ENCODE measurements around the gene CCM2. TPM values are rescaled to one million over a fixed set of nuclear protein-coding genes. Genes with fewer than 3 reads are reported as not detected.

CCM2 gene
- total and polyA plus RNA-seq, 4 donors = 21.7 to 57.6 (median 51.1) TPM

- Histone ChIP-seq H3K4me1 (ENCODE audit: control insufficient read depth in 5 of 5, insufficient read depth in 5 of 5, low read length in 5 of 5) (peaks cover 0 to 3% (median 0%) of the 10 kb centered on the region in 5 donors), H3K27me3 (ENCODE audit: control insufficient read depth in 3 of 3, insufficient read depth in 3 of 3, low read length in 2 of 3) (no peaks in the 10 kb centered on the region), H3K9me3 (ENCODE audit: control insufficient read depth in 4 of 4, insufficient read depth in 3 of 4, low read length in 3 of 4) (no peaks in the 10 kb centered on the region), H3K4me3 (no peak overlapping the region), H3K36me3 (ENCODE audit: control insufficient read depth in 4 of 4, insufficient read depth in 4 of 4, low read length in 4 of 4) (peaks cover 0 to 16% (median 12%) of the 10 kb centered on the region in 4 donors), H3K9ac (ENCODE audit: insufficient read depth in 1 of 2, low read length in 2 of 2) (no peak overlapping the region), H3K27ac (ENCODE audit: low read depth in 1 of 2, low read length in 1 of 2) (no peak overlapping the region)
- no peak for TF ChIP-seq CTCF (IDR thresholded peaks at IDR 0.05; ENCODE audit: control extremely low read depth, extremely low read depth)
- WGBS, 2 donors = 97 to 98% methylated on average over 3 of the region's 3 CpGs
- DNase-seq (no peak), ATAC-seq (ENCODE audit: insufficient read depth, low FRiP score) (no peak)
These were observed 60.3 kb downstream of the CCM2 start for GRCh38 chr7:45060295-45060694.

- Histone ChIP-seq H3K27ac (ENCODE audit: low read depth in 1 of 2, low read length in 1 of 2) (no peak overlapping the region), H3K9ac (ENCODE audit: insufficient read depth in 1 of 2, low read length in 2 of 2) (no peak overlapping the region), H3K4me3 (no peak overlapping the region), H3K27me3 (ENCODE audit: control insufficient read depth in 3 of 3, insufficient read depth in 3 of 3, low read length in 2 of 3) (no peaks in the 10 kb centered on the region), H3K9me3 (ENCODE audit: control insufficient read depth in 4 of 4, insufficient read depth in 3 of 4, low read length in 3 of 4) (no peaks in the 10 kb centered on the region), H3K36me3 (ENCODE audit: control insufficient read depth in 4 of 4, insufficient read depth in 4 of 4, low read length in 4 of 4) (peaks cover 0 to 23% (median 14%) of the 10 kb centered on the region in 4 donors), H3K4me1 (ENCODE audit: control insufficient read depth in 5 of 5, insufficient read depth in 5 of 5, low read length in 5 of 5) (peaks cover 0 to 3% (median 0%) of the 10 kb centered on the region in 5 donors)
- WGBS, 2 donors = 95% methylated on average over 2 of the region's 2 CpGs
- TF ChIP-seq CTCF (IDR thresholded peaks at IDR 0.05; ENCODE audit: control extremely low read depth, extremely low read depth) = no peak
- ATAC-seq (ENCODE audit: insufficient read depth, low FRiP score) (no peak), DNase-seq (no peak)
These were observed 61.4 kb downstream of the CCM2 start for GRCh38 chr7:45061352-45061751.

- H3K4me1 ChIP-seq (ENCODE audit: control insufficient read depth in 5 of 5, insufficient read depth in 5 of 5, low read length in 5 of 5) = peaks cover 0 to 3% (median 0%) of the 10 kb centered on the region in 5 donors
- H3K36me3 ChIP-seq (ENCODE audit: control insufficient read depth in 4 of 4, insufficient read depth in 4 of 4, low read length in 4 of 4) = peaks cover 0 to 24% (median 15%) of the 10 kb centered on the region in 4 donors
- ATAC-seq (ENCODE audit: insufficient read depth, low FRiP score) (no peak), DNase-seq (no peak)
- no peak overlapping the region for H3K4me3 ChIP-seq
- H3K9me3 ChIP-seq (ENCODE audit: control insufficient read depth in 4 of 4, insufficient read depth in 3 of 4, low read length in 3 of 4) = no peaks in the 10 kb centered on the region
- WGBS, 2 donors = 84 to 91% methylated on average over 1 of the region's 1 CpG
- no peak for TF ChIP-seq CTCF (IDR thresholded peaks at IDR 0.05; ENCODE audit: control extremely low read depth, extremely low read depth)
- H3K9ac ChIP-seq (ENCODE audit: insufficient read depth in 1 of 2, low read length in 2 of 2) = no peak overlapping the region
- no peaks in the 10 kb centered on the region for H3K27me3 ChIP-seq (ENCODE audit: control insufficient read depth in 3 of 3, insufficient read depth in 3 of 3, low read length in 2 of 3)
- no peak overlapping the region for H3K27ac ChIP-seq (ENCODE audit: low read depth in 1 of 2, low read length in 1 of 2)
These were observed 61.9 kb downstream of the CCM2 start for GRCh38 chr7:45061806-45062425.

Measured in lung (tissue), 12 donors.